RWPE2 (cell line): ENCODE results near the gene PRDM16.

Experiments used
- ATAC-seq: fragments of 200-7000 bp; cut with Tn5 transposase; 3 replicates; pipeline ENCODE4 v1.9.1; 2021; ENCODE audit warnings: low read depth
- DNase-seq: peaks from one replicate; pipeline ENCODE4 v3.0.0-alpha.2; 2020; ENCODE audit warnings: low spot score
- H3K27ac ChIP-seq: fragments of 450-650 bp; 2 replicates; pipeline ENCODE4 v1.5.1; 2017; ENCODE audit warnings: mild to moderate bottlenecking; ENCODE audit not compliant: poor library complexity, severe bottlenecking
- H3K27me3 ChIP-seq: fragments of 250-450 bp; sonication (Bioruptor Pico); 2 replicates; pipeline ENCODE4 v1.5.1; 2021; ENCODE audit warnings: mild to moderate bottlenecking, moderate library complexity; ENCODE audit not compliant: insufficient read depth, poor library complexity, severe bottlenecking
- H3K36me3 ChIP-seq: fragments of 250-450 bp; sonication (Bioruptor Pico); 2 replicates; pipeline ENCODE4 v1.5.1; 2020; ENCODE audit warnings: low read depth, mild to moderate bottlenecking, moderate library complexity
- H3K4me1 ChIP-seq: fragments of 250-450 bp; sonication (Bioruptor Pico); 2 replicates; pipeline ENCODE4 v1.5.1; 2021; ENCODE audit warnings: mild to moderate bottlenecking, moderate library complexity; ENCODE audit not compliant: insufficient read depth, poor library complexity, severe bottlenecking
- H3K4me3 ChIP-seq: fragments of 250-450 bp; sonication (Bioruptor Pico); 2 replicates; pipeline ENCODE4 v1.5.1; 2021; ENCODE audit warnings: mild to moderate bottlenecking, moderate library complexity; ENCODE audit not compliant: severe bottlenecking
- H3K9me3 ChIP-seq: fragments of 250-450 bp; sonication (Bioruptor Pico); 2 replicates; pipeline ENCODE4 v1.5.1; 2021; ENCODE audit warnings: mild to moderate bottlenecking, moderate library complexity; ENCODE audit not compliant: severe bottlenecking
- CTCF ChIP-seq: fragments of 450-650 bp; IDR thresholded peaks from one replicate; pipeline ENCODE4 v1.5.1; 2017; ENCODE audit warnings: mild to moderate bottlenecking, moderate library complexity; ENCODE audit not compliant: poor library complexity, severe bottlenecking

The PRDM16 gene

DNA sequence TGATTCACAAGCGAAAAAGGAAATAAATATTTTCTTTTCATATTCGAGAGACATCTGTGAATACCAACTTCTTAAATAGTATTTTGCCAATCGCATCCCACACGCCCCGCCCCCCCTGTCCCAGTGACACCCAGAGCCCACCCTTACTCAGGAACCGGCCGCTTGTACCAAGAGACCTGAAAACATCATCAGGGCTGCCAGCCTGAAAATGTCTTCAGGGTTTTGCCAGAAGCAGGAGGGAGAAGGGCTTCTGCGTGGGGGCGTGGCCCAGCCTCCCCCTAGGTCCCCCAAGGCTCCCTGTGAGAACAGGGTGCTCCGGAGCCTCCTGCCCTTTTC, 126.4 kb downstream of the PRDM16 start:
- Histone ChIP-seq H3K4me1 (no peaks in the 10 kb centered on the region), H3K27ac (no peak overlapping the region), H3K36me3 (no peaks in the 10 kb centered on the region), H3K4me3 (no peak overlapping the region), H3K27me3 (no peaks in the 10 kb centered on the region), H3K9me3 (no peaks in the 10 kb centered on the region)
- ATAC-seq: no peak
- DNase-seq: no peak
- TF ChIP-seq CTCF: no peak

GRCh38 chr1:3195966-3196515, 127.0 kb downstream of the PRDM16 start:
- ATAC-seq: no peak
- Histone ChIP-seq H3K27ac (no peak overlapping the region), H3K27me3 (no peaks in the 10 kb centered on the region), H3K4me3 (no peak overlapping the region), H3K9me3 (no peaks in the 10 kb centered on the region), H3K36me3 (no peaks in the 10 kb centered on the region), H3K4me1 (no peaks in the 10 kb centered on the region)
- no peak for TF ChIP-seq CTCF
- no peak for DNase-seq

DNA sequence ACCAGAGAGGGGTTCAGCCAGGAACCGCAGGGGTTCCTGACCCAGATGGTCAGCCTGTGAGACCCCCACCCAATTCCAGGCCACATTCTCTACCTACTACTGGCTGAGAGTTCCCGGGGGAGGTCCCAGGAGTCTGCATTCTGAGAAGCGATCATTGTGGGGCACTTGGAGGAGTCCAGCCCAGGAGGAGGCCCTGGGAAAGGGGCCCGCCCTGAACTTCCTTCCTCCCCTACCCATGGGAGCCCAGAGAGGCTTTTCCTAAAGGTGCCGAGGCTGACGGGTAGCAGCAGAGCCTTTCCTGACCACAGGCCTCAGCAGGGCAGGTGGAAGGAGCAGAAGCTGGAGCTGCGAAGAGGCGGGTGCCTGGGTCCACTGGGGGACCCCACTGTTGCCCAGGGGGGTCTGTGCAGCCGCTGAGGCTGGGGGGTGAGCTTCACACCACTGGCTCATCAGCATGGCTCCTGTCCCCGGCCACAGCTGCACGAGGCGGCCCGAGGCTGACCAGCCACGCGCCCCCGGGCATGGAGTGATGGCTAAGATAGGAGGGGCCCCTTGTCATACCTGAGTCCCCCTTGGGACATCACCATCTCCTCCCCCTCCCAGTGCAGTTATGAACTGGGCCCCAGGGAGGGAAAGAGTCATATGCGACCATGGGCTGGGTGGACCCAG, 127.7 kb downstream of the PRDM16 start:
- TF ChIP-seq CTCF: no peak
- Histone ChIP-seq H3K27me3 (no peaks in the 10 kb centered on the region), H3K36me3 (no peaks in the 10 kb centered on the region), H3K4me3 (no peak overlapping the region), H3K9me3 (no peaks in the 10 kb centered on the region), H3K4me1 (no peaks in the 10 kb centered on the region), H3K27ac (no peak overlapping the region)
- no peak for ATAC-seq
- DNase-seq: no peak

DNA sequence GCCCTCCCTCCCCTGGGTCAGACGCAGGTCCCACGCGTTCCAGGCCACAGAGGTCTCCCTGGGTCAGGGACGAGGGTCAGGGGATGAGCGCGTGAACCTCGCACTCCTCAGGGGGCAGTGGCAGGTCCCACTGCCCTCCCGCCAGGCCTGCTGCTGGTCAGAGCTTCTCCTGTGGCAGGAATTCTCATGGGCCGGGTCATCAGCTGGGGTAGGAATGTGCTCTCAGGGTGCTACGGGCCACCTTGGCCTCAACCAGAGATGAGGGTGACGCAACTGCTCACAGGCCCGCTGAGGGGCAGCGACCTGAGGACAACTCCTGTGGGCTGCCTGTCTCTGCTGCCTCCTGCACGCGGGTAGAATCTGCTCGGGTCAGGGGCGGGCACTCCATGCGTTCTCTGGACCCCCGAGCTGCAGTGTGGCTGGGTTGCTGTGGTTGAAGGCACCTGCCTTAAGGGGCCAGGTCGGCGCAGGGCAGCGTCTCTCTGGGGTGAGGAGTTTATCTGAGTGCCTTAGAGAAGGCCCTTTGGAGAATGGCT, 128.8 kb downstream of the PRDM16 start:
- no peak overlapping the region for H3K27ac ChIP-seq
- no peak for TF ChIP-seq CTCF

More for the DNA sequence above, 128.8 kb downstream of the PRDM16 start:
- DNase-seq: no peak
- no peaks in the 10 kb centered on the region for H3K9me3 ChIP-seq
- no peaks in the 10 kb centered on the region for H3K36me3 ChIP-seq
- no peaks in the 10 kb centered on the region for H3K27me3 ChIP-seq
- no peak overlapping the region for H3K4me3 ChIP-seq
- ATAC-seq: no peak
- no peaks in the 10 kb centered on the region for H3K4me1 ChIP-seq
